Measurements from ENCODE around the gene NRG4. TPM values are rescaled to one million over a fixed set of nuclear protein-coding genes. Genes with fewer than 3 reads are reported as not detected.
"Not testable (repeated sequence)": the region's sequence is repeated elsewhere in the genome, so short reads cannot be mapped to it uniquely, and the experiment has no call there.

Gene NRG4
- total RNA-seq, 1 experiment from 2014 or later, result not detected

DNA sequence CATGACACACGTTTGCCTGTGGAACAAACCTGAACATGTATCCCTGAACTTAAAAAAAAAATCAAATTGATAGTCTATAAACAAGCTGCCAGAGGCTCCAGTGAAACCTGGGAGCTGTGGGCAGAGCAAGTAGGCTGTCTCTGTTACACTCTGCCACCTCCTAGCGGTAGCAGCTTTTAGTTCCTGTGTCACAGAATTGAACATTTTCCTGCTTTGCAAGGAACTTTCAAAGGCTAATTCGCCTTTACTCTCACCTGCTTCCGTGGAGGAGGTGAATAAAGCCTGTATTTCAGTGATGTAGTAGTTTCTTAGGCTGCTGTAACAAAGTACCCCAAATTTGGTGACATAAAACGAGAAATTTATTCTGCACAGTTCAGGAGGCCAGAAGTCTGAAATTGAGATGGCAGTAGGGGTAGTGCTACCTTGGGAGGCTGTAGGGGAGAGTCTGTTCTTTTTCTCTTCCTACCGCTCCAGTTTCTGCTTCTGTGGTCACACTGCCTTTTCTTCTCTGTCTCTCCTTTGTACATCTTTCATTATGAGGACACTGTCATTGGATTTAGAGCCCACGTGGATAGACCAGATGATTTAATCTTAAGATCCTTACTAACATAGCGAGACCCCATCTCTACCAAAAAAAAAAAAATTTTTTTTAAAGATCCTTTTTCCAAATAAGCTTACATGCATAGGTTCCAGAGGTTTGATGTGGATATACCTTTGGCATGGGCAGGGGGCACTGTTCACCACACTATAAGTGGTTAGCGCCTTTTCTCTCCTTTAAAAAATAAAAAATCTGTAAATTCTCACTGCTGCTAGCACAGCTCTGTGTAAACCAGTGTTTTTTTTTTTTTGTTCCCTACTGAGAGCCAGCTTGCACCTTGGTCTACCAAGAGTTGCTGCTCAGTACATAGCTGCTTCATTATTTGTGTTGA is 83.3 kb downstream of the NRG4 start:
- DNase-seq (ENCODE audit: low read depth), result peak; percentile 38

DNA sequence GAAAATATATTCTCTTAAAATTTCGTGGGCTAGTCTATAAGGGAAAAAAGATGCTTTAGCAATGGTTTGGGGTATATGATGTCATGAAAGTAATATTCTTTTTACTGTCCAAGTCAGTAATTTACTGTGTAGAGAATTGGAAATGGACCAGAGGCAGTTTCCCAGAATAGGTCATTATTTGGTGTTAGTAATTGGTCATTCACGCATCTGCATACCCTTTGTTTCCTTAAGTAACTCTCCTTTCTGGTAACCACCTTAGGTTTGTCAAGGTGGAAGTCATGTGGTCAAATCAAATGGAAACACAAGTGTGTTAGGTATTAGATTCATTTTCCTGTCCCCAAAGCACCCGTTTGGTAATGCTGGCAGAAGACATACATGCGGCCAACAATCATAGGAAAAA is 84.6 kb downstream of the NRG4 start:
- DNase-seq (ENCODE audit: low read depth), result no peak

DNA sequence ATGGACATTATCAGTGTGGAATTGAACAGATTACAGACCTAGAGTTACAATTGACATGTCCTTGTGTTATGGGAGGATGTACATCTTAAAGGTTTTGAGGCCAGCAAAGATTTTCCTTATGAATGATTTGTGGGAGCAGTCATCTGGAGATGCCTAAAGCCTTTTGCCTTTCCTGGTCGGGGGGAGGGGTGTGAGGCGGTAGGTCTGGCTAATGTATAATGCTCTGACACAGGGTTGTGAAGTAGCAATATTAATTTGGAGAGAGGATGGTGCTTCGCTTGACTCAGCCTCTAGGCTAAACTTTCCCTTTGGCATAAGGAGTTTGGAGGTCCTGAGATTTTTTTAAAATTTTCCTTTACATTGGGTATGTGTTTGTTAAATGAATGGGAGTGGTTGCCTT is 85.3 kb downstream of the NRG4 start:
- DNase-seq (ENCODE audit: low read depth), result no peak

DNA sequence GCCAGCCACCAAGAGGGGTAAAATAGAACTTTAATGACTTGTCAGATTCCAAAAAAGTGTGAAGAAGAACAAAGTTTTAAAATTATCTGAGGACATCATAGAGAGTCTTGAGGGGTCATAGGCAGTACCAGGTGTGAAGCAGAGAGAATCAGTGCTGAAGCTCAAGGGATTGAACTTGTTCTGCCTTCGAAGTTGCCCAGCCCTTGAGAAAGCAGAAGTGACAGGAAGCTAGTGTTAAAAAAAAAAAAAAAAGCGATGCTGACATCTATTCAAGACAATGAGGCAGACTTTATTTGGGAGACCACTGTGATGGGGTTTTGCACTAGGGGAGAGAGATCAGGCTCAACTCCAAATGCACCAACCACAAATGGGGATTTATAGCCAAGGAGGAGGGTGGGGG is 86.8 kb downstream of the NRG4 start:
- DNase-seq (ENCODE audit: low read depth), result no peak

DNA sequence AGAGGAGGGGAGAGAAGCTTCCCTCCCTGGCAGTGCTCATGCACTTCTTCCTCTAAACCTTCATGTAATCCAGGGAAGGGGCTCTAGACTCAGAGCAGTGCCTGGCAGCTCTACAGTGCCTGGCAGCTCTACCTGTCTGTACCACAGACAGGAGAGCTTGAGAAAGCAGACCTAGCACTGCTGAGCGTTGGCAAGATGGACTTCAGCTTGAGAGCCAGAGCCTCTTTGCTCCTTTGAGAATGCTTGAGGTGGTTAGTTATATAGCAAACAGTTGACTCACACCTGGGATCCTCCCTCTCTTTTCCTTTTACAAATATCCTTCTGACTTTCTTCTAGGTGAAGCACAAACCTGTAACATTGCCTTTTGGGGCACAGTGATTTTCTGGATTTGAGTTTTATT is 87.6 kb downstream of the NRG4 start:
- no peak for DNase-seq (ENCODE audit: low read depth)

DNA sequence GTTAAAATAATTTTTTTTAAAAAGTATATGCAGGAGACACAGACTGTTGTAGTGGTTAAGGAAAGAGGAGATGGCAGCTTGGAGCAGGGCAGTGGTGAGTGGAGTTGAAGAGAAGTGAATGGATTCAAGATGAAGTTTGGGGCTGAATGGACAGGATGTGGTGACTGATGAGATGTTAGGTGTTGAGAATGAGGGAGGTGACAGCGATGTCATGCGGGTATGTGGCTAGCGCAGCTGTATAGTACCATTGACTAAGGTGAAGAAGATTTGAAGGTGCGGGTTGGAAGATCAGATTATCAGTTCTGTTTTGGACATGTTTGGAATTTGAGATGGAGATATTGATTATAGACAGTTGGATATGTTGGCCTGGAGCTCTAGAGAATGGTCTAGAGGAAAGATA is 88.5 kb downstream of the NRG4 start:
- DNase-seq (ENCODE audit: low read depth), result peak; percentile 27

DNA sequence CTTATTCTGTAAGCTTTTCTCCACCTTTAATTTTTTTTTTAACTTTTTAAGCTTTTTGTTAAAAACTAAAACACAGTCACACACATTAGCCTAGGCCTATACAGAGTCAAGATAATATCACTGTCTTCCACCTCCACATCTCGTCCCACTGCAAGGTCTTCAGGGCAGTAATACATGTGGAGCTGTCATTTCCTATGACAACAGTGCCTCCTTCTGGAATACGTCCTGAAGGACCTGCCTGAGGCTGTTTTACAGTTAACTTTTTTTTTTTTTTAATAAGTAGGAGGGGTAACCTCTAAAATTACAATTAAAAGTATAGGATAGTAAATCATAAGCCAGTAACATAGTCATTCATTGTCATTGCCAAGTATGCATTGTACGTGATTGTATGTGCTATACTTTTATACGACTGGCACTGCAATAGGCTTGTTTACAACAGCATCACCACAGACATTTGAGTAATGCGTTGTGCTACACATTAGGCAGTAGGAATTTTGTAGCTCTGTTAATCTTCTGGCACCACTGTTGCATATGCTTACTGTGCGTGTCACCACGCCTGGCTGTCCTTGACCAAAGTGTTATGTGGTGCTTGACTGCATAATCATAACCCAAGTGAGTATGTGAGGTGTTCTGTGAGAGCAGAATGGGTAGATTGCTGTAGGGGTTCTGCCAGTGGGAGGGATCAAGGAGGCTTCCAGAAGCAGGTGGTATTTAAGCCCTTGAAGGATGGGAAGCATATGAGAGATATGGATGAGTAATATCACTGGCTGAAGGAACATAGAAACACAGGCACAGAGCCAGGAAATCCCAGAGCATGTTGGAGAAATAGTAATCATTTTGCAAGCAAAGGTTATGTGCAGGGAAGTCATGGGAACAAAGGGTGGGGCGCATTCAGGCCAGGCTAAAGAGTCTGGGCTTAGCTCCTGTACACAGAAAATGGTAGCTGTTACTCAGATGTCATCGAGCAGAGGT is 90.2 kb downstream of the NRG4 start:
- peak; percentile 64 for DNase-seq (ENCODE audit: low read depth)

DNA sequence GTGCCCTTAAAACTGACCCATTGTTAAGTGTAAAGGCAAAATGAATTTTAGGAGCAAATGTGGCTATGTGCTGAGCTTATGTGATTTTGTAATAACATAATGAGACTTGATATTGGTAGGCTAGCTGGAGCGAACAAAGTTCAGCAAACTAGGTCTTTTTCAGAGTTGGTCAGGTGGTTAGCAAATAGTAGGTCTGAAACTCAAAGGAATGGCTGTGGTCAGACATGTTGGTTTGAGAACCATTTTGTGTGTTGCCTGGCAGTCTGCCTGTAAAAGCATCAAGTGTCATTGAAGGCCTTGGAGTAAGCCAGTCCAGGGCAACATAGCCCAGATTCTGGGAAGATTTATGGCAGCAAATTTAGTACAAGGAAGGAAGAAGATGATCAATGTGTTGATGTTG is 92.1 kb downstream of the NRG4 start:
- DNase-seq (ENCODE audit: low read depth), result no peak

DNA sequence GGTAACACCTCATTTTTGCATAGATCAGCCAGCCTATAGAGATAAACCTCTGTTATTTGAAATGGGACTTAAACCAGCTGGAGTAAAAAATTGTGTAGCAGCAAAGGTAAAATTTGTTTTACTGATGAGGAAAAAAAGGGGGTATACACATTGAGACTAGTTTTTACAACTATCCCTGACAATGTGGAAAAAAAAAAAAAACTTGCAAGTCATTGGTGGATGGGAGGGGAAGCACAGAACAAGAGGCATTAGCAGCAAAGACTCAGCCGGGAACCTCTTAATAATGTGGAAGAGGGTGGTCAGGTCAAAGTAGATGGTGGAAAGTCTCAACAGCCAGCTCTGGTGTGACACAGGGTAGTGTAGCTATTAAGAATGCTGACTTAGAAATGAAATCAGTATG is 94.1 kb downstream of the NRG4 start:
- DNase-seq (ENCODE audit: low read depth), result no peak

DNA sequence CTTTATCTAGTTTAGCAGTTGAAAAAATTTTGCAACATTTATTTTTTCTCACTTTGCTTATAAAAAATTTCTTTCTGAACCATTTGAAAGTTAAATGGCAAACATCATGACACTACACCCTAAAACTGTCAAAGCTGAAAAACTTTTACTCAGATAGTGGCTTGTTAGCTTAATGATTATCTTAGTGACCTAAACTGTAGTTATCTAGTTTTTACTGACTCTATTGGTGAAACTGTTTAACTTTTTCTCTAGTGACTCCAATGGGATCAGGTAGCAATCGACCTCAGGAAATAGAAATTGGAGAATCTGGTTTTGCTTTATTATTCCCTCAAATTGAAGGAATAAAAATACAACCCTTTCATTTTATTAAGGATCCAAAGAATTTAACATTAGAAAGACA is 95.2 kb downstream of the NRG4 start:
- no peak for DNase-seq (ENCODE audit: low read depth)

DNA sequence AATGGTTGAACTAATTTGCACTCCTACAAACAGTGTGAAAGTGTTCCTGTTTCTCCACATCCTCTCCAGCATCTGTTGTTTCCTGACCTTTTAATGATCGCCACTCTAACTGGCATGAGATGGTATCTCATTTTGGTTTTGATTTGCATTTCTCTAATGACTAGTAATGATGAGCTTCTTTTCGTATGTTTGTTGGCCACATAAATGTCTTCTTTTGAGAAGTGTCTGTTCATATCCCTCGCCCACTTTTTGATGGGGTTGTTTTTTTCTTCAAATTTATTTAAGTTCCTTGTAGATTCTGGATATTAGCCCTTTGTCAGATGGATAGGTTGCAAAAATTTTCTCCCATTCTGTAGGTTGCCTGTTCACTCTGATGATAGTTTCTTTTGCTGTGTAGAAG is 101.9 kb downstream of the NRG4 start:
- DNase-seq (ENCODE audit: low read depth), result not testable (repeated sequence)

DNA sequence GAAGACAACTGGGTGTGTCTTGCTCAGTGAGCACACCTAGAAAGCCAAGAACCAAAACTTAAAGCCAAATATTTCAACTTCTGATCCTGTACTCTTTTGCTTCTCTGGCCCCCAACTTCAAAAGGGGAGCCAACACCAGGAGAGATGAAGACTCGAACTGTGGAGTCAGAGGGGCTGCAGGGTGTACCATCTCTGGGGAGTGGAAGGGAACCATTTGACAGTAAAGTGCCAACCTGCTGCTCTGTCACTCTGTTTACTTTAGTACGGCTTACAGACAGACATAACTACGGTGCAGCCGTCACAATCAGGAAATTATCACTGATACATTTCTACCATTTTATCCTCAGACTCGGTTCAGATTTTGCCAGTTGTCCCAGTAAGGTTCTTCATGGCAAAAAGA is 107.0 kb downstream of the NRG4 start:
- DNase-seq (ENCODE audit: low read depth), result no peak

DNA sequence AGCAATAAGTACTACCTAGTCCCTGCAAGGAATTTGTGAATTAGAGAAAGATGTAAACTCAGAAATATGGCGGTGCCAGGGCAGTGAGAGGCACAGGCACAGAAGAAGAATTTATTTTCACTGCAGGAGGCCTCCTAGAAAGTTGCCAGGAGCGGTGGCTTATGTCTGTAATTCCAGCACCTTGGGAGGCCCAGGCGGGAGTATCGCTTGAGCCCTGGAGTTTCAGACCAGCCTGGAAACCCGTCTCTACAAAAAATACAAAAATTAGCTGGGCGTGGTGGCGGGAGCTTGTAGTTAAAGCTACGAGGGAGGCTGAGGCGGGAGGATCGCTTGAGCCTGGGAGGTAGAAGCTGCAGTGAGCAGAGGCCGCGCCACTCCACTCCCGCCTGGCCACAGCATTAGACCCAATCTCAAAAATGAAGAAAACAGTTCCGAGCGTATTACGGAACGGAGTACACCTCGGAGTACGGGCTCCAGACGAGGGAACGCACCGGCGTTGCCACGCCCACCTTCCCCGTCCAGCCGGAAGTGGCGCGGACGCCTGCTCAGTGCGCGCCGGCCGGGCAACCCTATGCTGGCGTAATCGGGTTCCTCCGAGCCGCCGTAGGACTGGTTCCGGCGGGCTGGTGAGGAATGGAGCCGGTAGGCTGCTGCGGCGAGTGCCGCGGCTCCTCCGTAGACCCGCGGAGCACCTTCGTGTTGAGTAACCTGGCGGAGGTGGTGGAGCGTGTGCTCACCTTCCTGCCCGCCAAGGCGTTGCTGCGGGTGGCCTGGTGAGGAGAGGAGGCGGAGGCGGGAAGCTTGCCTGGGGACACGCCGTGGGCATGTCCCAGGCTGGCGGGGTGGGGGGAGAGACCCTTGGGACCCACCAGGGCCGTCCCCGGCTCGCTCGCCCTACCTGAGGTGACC is 108.6 kb downstream of the NRG4 start, which contains the start of gene FBXO22:
FBXO22 (plus strand) TSS at position 548 of the 909 bp plus-strand sequence; CDS start at position 634, 86 bp downstream.
- DNase-seq (ENCODE audit: low read depth), result peak; percentile 89

DNA sequence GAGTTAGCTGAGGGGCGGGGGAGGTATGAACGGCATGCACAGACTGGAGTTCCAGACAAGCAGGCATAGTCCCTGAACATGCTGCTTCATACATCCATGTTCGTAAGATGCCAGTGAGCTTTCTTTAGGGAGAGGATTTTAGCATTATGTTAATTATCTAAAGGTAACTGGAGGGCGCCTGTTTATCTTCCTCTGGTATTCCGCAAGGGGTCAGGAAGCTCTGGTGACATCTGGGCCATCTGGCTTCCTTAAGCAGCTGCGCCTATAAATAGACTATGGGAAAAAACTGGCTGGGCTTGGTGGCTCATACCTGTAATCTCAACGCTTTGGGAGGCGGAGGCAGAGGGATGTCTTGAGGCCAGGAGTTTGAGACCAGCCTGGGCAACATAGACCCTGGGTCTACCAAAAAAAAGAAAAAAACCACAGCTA is 110.1 kb downstream of the NRG4 start:
- DNase-seq (ENCODE audit: low read depth), result no peak

DNA sequence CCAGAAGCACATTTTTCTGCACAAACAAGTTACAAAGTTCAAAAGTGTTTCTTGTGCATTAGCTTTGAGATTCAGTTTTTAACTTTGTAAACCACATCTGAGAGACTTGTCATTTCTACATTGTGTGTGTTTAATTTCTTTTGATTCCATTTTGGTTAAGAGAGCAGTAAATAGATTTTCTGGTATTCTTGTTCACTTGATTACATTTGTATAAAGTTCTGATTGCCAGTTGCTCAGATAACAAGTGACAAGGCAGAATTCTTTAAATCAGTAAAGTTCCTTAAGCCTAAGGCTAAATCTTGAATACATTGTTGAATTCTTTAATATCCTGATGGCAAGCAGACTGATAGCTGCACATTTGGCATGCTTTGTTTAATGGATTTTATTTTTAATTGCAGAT is 111.6 kb downstream of the NRG4 start:
- DNase-seq (ENCODE audit: low read depth), result no peak

DNA sequence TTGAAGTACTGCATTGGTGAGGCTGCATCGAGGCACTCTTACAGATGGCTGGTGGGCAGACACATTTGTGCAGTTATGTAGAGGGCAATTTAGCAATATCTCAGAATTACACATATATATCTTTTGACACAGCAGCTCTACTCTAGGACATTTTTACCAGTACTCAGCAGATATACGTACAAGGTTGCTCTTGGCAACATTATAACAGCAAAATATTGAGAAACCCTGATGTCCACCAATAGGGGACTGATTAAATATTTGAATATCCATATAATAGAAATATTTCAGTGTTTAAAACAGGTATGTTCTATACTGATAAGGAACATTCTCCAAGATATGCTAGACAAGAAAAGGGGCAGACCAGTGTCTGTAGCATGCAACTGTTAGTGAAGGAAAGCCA is 116.5 kb downstream of the NRG4 start:
- no peak for DNase-seq (ENCODE audit: low read depth)

DNA sequence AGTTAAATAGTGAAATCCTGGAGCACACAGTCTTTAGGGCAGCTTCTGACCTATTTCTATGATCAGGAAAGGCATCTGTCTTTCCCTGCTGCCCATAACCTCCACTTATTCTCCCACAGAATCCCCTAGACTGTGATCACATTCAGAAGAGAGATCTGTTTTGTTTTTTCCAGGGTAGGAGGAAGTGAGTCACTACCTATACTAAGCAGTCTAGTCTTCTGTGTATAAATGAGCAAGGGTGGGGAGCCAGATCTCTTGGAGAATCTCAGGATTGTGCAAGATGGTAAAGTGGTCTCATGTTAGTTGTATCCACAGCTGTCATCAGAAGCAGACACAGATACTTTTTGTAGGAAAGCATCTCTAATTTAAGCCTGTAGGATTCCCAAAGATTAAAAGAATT is 120.3 kb downstream of the NRG4 start:
- DNase-seq (ENCODE audit: low read depth), result peak; percentile 95

Data from HT1080 (cell line).